SKM-1 (cell line): ENCODE results near the gene GIGYF1.
A peak's percentile ranks its signal among the peaks of the same experiment; 100 is the strongest.

Source experiments
- DNase-seq: peaks from one replicate; lab custom pipeline; 2025; ENCODE audit not compliant: unreplicated experiment; lab: John Stamatoyannopoulos, UW

The GIGYF1 gene

GRCh38 chr7:100640517-100641440 lies 53.3 kb downstream of the GIGYF1 start:
- DNase-seq: no peak

- no peak for DNase-seq
These were observed 54.0 kb downstream of the GIGYF1 start for GRCh38 chr7:100639995-100640516.

- peak; percentile 23 for DNase-seq
These were observed 60.9 kb downstream of the GIGYF1 start for GRCh38 chr7:100632951-100633717.

GRCh38 chr7:100630066-100630465 lies 64.0 kb downstream of the GIGYF1 start:
- DNase-seq: no peak
